ENCODE measurements around the gene PKD2L2.
"Not testable (repeated sequence)": the region's sequence is repeated elsewhere in the genome, so short reads cannot be mapped to it uniquely, and the experiment has no call there.

PKD2L2 gene

DNA sequence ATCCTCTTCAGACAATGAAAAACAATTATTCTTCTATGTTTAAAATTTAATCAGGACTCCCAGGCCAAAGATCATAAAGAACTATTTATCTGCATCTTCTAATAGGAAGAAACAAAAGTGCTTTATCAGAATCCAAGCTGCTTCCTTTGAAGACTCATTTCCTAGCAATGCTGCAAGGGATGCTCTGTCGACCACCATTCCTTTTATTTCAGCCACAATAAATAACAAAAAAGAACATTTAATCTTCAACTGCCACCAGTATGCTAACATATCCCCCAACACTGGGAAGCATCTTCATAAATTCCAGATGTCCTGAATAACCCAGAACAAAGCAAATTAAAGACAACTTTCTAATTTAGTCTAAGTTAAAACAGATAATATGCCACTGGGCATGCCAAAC lies 68.7 kb downstream of the PKD2L2 start:
- no peak for DNase-seq (ENCODE audit: low read depth in 3 of 3)

DNA sequence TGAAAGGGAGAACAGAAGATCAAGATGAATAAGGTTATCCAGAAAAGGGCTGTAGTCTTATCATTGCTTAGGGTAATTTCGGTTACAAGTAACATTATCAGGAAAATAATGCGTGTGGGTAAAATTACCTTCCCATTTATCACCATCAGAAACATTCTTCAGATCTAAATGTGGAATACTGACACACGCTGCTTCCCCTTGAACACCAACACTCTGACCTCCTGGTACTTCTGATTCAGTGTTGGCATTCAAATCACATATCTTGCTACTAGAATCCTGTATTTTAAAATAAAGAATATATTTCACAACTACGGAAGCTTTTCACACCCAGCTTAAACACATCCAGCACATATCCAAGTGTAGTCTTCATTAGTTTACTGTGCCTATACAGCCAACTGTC lies 70.2 kb downstream of the PKD2L2 start:
- DNase-seq (ENCODE audit: low read depth in 3 of 3) = no peak

DNA sequence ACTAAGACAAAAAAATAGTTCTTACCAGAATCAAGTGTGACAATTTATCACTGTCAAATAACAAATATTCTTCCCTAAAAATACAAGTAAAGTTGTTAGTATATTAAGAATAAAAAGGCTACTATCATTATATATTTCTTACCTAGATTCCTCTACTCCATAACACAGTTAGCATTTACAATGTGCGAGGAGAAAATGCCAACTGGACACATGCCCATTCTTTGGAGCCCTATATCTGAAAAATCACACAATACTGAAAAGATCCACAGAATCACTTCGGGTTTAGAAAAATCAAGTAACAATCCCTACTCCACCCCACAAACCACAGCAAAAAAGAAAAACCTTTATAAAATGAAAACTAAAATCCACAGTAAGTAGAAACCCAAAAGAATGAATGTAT lies 70.9 kb downstream of the PKD2L2 start:
- DNase-seq (ENCODE audit: low read depth in 3 of 3) = no peak

DNA sequence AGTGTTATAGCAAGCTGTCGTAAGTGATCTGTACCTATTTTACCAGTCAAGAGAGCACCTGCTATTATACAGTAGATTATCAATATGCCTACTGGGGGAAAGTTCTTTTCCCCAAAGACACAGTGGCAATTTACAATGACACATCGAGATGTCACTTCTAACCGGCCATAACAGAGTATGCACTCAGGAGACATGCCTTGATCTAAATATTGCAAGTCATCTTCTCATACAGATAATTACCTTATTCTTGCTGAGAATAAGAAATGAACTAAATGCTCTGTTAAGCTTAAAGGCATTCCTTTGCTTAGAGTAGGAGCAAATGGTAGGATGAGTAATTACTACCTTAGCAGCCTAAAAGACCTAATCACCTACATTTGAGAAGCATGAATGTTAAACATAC lies 71.6 kb downstream of the PKD2L2 start:
- no peak for DNase-seq (ENCODE audit: low read depth in 3 of 3)

DNA sequence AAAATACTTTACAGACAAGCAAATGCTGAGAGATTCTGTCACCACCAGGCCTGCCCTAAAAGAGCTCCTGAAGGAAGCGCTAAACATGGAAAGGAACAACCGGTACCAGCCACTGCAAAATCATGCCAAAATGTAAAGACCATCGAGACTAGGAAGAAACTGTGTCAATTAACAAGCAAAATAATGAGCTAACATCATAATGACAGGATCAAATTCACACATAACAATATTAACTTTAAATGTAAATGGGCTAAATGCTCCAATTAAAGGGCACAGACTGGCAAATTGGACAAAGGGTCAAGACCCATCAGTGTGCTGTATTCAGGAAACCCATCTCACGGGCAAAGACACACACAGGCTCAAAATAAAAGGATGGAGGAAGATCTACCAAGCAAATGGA lies 81.1 kb downstream of the PKD2L2 start:
- DNase-seq (ENCODE audit: low read depth in 3 of 3) = not testable (repeated sequence)

DNA sequence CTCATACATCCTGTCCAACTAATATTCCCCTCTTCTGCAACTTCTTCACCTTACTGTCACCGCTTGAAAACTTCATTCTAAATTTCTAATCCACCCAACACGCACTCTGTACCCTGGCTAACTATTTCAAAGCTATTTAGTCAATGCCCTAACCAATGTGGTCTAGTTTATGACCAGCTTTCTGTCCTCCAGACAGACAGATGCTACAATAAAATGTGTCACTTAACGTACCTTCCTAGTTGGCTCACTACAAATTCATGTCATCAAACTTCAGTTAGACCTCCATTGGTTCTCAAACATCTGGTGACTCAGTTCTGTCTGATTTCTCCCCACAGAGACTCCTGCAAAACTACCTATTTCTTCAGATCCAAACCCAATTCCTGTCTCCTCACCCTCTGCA lies 86.0 kb downstream of the PKD2L2 start:
- no peak for DNase-seq (ENCODE audit: low read depth in 3 of 3)

DNA sequence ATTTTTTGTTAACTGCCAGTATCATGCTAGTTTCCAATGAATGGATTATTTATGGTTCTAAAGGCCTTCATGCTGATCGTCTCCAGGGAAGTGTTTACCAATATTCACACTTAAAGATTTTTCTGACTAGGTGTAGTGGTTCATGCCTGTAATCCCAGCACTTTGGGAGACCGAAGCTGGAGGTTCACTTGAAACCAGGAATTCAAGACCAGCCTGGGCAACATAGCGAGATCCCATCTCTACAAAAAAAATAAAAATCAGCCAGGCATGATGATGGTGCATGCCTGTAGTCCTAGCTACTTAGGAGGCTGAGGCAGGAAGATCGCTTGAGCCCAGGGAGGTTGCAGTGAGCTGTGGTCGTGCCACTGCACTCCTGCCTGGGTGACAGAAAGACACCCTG lies 100.2 kb downstream of the PKD2L2 start:
- no peak for DNase-seq (ENCODE audit: low read depth in 3 of 3)
